ENCODE data around the gene TMEM205.
"Not testable (repeated sequence)": the region's sequence is repeated elsewhere in the genome, so short reads cannot be mapped to it uniquely, and the experiment has no call there.

Gene TMEM205

DNA sequence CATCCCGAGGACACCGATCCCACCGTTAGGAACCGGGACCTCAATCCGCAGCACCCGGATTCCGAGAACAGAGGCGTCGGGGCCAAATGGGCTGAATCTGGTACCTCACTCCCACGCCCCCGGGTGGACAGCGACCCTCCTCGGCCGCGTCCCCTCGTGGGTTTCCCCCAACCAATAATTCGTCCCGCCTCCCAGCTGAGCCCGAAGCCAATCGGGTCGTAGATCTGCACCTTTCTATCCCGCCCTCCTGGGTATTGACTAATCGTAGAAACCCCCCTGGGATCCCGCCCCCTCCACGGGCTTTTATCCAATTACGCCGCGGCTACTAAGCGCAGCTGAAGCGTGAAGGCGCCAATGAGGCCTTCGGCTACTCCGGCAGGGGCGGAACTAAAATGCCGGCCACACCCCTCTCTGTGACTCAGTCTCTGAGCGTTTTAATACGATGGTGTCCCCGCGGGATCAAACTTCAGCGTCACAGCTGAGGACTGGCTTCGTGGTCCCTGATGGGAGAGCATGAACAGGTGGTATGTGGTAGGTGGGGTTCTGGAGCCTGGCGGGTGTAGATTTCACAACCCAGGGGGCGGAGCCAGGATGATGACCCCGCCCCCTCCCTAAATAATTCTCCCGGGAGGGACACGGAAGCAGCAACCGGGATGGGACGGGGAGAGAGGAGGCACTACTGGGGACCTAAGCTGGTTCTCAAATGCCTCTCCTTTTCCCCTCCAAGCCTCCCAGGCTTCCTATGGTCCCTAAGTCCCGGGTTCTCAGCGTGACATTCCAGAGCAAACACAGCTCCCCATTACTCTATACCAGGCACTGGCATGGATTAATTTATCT, at the start of gene TMEM205, which contains the start of gene CCDC159:
Gene TMEM205 (minus strand): TSS at position 165 of the 837 bp plus-strand sequence. CDS start 649 bp downstream, outside the sequence.
Gene CCDC159 (plus strand): TSS at position 416 of the 837 bp plus-strand sequence. CDS start 88 bp downstream, at position 504.
- DNase-seq, result peak; percentile 99

- no peak for DNase-seq
Observed at GRCh38 chr19:11390933-11391680, 45.0 kb upstream of the TMEM205 start.

DNA sequence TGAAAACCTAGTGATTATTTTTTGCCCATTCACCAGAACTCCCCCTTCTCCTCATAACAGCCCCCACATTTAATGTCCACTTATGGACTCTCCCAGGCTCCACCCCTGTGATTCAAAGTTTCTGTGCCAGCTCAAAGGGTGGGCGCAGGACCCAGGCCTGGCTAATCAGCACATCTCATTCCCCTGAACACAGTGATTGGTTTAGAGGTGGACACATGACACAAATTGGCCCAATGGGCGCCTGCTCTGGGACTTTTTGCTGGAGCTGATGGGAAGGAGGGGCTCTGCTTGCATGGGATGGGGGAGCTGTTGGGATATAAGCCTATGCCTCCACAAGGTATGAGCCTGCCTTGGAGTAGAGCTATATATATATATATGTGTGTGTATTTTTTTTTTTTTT, 44.3 kb upstream of the TMEM205 start:
- no peak for DNase-seq

- DNase-seq, result no peak
Observed at GRCh38 chr19:11387162-11388034, 41.3 kb upstream of the TMEM205 start.

DNA sequence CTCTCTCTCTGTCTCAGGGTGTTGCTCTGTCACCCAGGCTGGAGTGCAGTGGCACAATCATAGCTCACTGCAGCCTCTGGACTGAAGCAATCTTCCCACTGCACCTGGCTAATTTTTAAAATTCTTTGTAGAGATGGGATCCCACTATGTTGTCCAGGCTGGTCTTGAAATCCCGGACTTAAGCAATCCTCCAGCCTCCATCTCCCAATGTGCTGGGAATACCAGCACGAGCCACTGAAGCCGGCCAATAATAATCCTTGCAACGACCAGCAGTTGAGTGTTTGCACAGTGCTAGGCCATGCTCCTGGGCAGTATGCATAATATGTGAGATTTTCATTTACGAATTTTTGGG, 38.7 kb upstream of the TMEM205 start:
- DNase-seq, result no peak

- DNase-seq, result no peak
Observed at GRCh38 chr19:11383706-11384048, 37.6 kb upstream of the TMEM205 start.

DNA sequence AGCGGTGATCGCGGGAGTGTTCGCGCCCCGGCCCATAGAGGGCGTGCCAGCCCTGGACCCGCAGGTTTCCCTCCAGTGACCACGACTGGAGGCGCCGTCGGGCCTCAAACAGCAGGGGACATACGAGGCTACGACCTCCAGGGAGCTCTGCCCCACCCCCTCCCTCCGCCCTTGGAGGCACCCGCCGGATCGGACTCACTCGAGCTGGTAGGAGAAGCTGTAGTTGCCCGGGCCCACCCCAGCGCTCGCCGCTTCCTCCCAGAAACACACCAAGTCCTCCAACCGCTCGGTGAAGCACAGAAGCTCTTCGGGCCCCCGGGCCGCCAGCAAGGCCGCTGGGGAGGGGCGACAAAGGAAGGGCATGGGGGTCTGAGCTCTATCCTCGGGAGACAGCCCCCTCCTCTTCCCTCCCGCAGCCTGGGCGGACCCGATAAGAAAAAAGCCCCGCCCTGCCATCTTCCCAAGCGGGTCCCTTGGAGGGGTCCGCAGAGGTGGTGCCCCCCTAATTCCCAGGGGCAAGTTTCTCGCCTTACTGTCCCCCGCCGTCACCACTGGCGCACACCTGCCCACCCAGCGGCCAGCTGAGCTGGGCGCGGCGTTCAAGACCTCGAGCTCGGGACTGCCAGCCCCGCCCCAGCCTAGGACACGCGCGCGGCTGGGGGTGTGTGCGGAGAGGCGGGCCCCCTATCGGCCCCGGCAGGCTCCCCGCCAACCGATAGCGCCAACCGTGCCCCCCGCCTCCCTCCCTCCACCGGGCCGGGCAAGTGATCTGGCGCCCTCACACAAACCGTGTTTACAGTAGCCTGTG, 37.0 kb upstream of the TMEM205 start:
- DNase-seq, result peak; percentile 77

DNA sequence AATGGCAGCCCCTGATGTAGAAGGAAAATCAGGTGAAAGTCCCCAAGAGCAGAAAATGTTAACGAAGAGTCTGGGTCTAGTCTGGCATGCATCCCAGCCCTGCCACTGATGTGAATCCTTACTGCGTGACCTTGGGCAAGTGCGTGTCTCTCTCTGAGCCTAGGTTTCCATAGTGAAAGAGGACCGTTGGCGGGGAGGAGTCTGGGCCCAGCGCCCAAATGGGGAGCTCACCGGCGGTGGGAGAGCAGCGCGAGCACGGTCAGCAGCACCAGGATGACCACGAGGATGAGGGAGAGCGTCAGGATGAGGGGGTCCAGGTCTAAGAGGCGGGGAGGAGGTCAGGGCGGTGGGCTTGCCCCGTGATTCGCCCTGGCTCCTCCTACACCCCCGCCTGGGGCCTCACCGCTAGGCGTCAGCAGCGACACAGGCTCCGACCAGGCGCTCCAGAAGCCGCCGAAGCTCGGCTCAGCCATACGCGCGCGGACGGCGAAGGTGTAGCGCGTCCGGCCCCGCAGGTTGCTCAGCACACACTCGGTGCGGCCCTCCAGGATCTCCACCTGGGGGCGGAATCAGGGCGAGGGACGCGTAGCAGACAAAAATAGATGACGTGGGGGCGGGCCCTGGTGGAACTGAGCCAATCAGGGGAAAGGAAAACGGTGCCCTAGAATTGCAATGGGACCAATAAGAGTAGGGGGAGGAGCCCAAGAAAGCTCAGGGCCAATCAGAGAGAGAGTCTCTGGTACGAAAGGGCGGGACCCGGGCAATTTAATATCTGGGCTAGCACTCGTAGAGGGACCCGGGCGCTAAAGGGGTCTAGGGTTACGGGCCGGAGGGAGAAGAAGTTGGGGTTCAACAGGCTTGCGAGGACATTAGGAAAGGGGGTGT, 34.8 kb upstream of the TMEM205 start:
- DNase-seq, result peak; percentile 98

- no peak for DNase-seq
Observed at GRCh38 chr19:11379857-11380350, 33.8 kb upstream of the TMEM205 start.

DNA sequence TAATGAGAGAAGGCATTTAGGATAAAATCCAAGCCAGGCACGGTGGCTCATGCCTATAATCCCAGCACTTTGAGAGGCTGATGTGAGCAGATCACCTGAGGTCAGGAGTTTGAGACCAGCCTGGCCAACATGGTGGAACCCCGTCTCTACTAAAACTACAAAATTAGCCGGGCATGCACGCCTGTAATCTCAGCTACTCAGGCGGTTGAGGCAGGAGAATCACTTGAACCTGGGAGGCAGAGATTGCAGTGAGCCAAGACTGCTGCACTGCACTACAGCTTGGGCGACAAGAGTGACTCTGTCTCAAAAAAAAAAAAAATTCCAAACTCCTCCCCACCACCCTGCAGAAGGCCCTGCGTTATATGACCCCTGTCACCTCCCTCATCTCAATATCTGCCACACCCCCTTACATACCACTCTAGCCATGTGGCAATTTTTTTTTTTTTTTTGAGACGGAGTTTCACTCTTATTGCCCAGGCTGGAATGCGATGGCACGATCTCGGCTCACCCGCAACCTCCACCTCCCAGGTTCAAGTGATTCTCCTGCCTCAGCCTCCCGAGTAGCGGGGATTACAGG, 33.3 kb upstream of the TMEM205 start:
- DNase-seq, result not testable (repeated sequence)

DNA sequence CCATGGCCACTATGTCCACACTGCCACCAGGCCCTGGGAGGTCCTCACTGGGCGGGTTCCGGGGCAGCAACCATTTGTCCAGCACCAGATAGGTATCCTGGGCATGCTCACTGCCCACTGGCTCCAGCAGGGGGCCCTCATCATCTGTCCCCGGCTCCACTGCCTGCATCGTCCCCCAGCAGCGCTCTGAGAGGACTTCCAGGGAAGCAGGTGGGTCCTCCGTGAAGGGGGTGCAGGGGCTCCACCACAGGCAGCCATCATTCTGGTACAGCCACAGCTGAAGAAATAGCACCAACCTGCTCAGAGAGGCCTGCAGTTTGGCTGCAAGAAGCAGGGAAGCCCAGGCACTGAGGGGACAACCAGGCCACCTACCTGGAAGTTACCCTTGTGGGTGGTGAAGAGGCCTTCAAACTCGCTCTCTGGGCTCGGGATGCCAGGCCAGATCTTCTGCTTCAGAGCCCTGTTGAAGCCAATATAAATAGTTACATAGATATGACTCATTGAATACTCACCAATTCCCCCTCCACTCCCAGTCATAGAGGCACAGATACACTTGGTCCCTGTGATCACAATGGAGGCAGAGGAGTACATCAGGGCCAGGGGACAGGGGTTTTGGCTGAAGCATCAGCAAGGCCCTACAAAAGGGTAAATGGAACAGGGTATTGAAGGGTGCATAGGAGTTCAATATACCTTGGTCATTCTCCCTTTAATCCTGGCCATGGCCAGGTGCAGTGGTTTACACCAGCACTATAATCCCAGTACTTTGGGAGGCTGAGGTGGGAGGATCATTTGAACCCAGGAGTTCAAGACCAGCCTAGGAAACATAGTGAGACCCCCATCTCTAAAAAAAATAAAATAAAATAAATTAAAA, 32.5 kb upstream of the TMEM205 start:
- DNase-seq, result no peak

GRCh38 chr19:11377756-11378155, 31.7 kb upstream of the TMEM205 start:
- no peak for DNase-seq

DNA sequence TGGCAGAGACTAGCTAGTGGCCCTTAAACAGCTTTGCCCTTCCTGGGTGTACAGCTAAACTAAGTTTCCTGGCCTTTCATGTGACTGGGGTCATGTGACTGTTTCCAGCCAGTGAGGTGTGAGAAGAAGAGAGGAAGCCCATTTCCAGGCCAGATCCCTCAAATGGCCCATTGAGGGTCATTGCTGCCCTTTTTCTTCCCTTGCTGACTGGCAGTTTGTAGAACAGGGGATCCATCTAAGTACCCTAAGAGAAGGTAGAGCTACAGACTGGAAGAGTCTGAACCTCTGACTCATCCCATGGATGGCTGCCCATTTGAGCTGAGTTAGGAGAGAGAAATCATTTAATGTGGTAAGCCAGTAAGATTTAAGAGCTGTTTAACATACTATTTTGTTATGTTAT, 31.2 kb upstream of the TMEM205 start:
- DNase-seq, result no peak

GRCh38 chr19:11375143-11375948, 29.3 kb upstream of the TMEM205 start:
- DNase-seq, result peak; percentile 88

DNA sequence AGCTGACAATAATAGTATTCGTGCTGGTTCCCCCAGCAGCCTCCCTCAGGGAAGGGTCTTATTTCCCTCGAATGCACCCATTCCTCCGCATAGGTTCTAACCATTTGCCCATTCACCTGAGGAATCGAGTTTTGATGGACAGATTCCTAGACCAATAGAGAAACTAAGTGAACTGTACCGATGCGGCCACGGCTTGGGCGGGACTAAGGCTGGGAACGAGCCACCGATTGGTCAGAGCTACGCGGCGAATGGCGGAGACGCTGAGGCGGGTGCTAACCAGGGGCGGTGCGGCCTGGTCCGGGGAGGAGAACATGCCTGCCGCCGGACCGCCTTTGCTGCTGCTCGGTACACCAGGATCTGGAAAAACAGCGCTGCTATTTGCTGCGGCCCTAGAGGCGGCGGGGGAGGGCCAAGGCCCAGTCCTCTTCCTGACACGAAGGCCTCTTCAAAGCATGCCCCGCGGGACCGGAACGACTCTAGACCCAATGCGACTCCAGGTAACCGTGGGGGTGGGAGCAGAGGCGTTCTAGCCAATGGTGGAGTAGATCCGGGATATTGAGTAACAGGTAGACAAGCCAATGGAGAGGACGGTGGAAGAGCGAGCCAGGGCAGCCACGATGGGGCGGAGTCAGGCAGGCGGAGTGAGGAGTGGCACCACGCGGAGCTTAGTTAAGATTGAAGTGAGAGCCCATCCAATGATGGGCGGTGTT, 28.5 kb upstream of the TMEM205 start, which contains the start of gene SWSAP1:
Gene SWSAP1 (plus strand): TSS at position 234 of the 710 bp plus-strand sequence. CDS start 15 bp downstream, at position 249.
- DNase-seq, result peak; percentile 99

DNA sequence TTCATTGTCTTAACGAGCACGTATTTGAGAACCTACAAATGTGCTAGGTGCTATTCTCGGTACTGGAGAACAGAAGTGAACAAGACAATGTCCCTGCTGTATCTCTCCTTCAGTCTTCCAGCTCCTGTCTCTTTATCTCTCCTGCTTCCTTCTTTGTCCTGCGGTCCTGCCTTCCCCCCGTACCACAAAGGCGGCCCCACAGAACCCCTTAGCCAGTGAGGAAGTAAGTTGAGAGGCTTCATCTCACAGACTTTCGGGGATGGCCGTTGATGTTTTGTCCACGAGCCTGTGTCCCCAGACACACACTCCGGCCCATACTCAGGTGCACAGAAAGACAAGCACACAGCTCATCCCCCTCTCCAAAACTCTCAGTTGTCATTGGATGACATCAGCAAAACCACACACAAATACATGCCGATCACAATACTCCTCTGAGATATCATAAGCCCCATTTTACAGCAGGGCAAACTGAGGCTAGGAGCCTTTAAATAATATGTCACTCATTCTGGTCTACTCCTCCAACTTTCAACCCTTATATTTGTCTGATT, 27.9 kb upstream of the TMEM205 start:
- no peak for DNase-seq

DNA sequence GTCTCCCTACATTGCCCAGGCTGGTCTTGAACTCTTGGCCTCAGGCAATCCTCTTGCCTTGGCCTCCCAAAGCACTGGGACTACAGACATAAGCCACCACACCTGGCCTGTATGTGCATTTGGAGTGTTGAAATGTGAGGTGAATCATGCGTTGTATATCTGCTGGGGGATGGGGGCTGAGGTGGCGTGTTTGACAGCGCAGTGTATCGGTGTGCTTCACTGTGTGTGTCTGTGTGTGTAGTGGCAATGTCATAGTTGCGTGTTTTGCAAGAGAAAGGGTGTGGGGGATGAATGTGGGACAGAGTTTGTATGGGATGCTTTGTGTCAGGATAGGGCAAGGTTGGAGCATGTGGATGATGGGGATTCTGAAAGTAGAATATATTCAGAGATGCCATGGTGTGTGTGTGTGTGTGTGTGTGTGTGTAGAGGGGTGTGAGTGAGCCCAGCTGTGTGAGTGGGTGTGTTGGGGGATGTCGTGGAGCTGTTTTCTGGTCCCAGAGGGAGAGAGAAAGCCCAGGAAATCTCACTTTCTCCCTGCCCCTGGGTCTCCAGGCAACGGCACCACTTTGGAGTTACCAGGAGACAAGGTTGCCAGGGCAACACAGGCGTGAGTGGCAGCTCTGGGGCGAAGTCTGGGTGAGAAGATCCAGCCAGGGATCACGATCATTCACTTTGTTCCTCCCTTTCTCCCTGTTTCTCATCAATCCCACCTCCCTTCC, 27.3 kb upstream of the TMEM205 start:
- DNase-seq, result no peak
